Sigmoid colon (tissue), 3 donors: Measurements from ENCODE around the gene FOXP1.

Experiments used
- POLR2A ChIP-seq, 2 donors: fragments of 450-650 bp; IDR thresholded peaks; one replicate each; pipeline ENCODE4 v1.6.1; 2016; ENCODE audit warnings: antibody characterized with exemption in 2 of 2, mild to moderate bottlenecking in 2 of 2, moderate library complexity in 2 of 2
- TF ChIP-seq, protein P1 (sequence below), 4 experiments: fragments of 450-650 bp in 3 of 4; fragments of 200-600 bp in 1 of 4; IDR thresholded peaks; one replicate each; pipeline ENCODE4 v1.5.1; 2016 to 2019; ENCODE audit warnings: antibody characterized with exemption in 4 of 4, mild to moderate bottlenecking in 3 of 4, moderate library complexity in 2 of 4

DNA sequence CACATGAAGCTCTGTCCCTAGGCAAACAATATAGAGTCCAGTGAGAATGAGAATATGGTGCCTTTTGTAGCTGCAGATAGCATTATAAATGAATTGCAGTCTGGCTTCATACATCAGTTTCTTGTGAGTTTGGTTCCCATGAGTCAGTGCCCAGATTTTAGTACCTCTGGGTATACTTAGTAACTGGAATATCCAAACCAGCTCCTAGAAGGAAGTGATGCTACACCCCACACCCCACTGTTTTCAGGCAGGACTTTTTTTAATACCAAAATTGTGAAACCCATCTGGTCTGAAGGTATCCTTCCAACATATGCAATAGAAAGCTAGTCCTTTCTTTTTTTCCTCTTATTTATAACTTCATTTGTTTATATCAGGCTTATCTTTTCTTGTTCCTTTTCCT lies 42.1 kb upstream of the FOXP1 start:
- TF ChIP-seq POLR2A (IDR thresholded peaks at IDR 0.05): no peak
- TF ChIP-seq, protein P1, sequence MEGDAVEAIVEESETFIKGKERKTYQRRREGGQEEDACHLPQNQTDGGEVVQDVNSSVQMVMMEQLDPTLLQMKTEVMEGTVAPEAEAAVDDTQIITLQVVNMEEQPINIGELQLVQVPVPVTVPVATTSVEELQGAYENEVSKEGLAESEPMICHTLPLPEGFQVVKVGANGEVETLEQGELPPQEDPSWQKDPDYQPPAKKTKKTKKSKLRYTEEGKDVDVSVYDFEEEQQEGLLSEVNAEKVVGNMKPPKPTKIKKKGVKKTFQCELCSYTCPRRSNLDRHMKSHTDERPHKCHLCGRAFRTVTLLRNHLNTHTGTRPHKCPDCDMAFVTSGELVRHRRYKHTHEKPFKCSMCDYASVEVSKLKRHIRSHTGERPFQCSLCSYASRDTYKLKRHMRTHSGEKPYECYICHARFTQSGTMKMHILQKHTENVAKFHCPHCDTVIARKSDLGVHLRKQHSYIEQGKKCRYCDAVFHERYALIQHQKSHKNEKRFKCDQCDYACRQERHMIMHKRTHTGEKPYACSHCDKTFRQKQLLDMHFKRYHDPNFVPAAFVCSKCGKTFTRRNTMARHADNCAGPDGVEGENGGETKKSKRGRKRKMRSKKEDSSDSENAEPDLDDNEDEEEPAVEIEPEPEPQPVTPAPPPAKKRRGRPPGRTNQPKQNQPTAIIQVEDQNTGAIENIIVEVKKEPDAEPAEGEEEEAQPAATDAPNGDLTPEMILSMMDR (IDR thresholded peaks at IDR 0.05): no peak
